A673 (cell line): ENCODE measurements around the gene KRT23. TPM values are rescaled to one million over a fixed set of nuclear protein-coding genes. Genes with fewer than 3 reads are reported as not detected.

Experiments
- BruUV-seq: library from RNA; stranded (reverse); fragments of 400-500 nt; replicated peaks from 2 replicates; lab custom pipeline; 2021; lab: Mats Ljungman, UMichigan
- CTCF ChIA-PET: fragments of 300-600 bp; sonication (Branson Sonifier 250); formaldehyde crosslinking; loops from one replicate; lab custom pipeline; 2022; ENCODE audit warnings: antibody characterized with exemption; lab: Charles Lee
- POLR2A ChIA-PET: fragments of 300-600 bp; sonication (Branson Sonifier 250); formaldehyde crosslinking; loops from one replicate; lab custom pipeline; 2022; ENCODE audit warnings: antibody characterized with exemption; ENCODE audit not compliant: low non-redundant PET; lab: Charles Lee
- DNase-seq: peaks from one replicate; pipeline ENCODE4 v3.0.0-alpha.2; 2015; ENCODE audit warnings: low spot score
- H3K27ac ChIP-seq: fragments of 200-600 bp; sonication (generic); 2 replicates; pipeline ENCODE4 v1.5.1; 2016; ENCODE audit warnings: mixed run types, low read depth, mild to moderate bottlenecking, mixed read lengths, antibody characterized with exemption, low read length; ENCODE audit not compliant: poor library complexity, severe bottlenecking
- H3K27me3 ChIP-seq: fragments of 200-600 bp; sonication (generic); replicated peaks from 2 replicates; pipeline ENCODE4 v1.6.1; 2017; ENCODE audit warnings: mixed run types, low read depth, mild to moderate bottlenecking, mixed read lengths, antibody characterized with exemption, low read length; ENCODE audit not compliant: insufficient read depth, poor library complexity
- H3K36me3 ChIP-seq: fragments of 200-600 bp; sonication (generic); 2 replicates; pipeline ENCODE4 v1.6.1; 2016; ENCODE audit warnings: mixed run types, mild to moderate bottlenecking, mixed read lengths, antibody characterized with exemption, low read length; ENCODE audit not compliant: insufficient read depth, poor library complexity, severe bottlenecking
- H3K4me1 ChIP-seq: fragments of 200-600 bp; sonication (generic); 2 replicates; pipeline ENCODE4 v1.6.1; 2017; ENCODE audit warnings: mixed run types, mild to moderate bottlenecking, mixed read lengths, antibody characterized with exemption, low read length; ENCODE audit not compliant: insufficient read depth, poor library complexity, severe bottlenecking
- H3K4me3 ChIP-seq: fragments of 200-600 bp; sonication (generic); 2 replicates; pipeline ENCODE4 v1.5.1; 2016; ENCODE audit warnings: low read depth, mixed run types, mild to moderate bottlenecking, mixed read lengths, low read length; ENCODE audit not compliant: poor library complexity, severe bottlenecking
- H3K9me3 ChIP-seq: fragments of 200-600 bp; sonication (generic); 2 replicates; pipeline ENCODE4 v1.6.1; 2016; ENCODE audit warnings: mixed run types, low read depth, mild to moderate bottlenecking, mixed read lengths, antibody characterized with exemption, low read length; ENCODE audit not compliant: poor library complexity, severe bottlenecking
- CTCF ChIP-seq: fragments of 300-800, 200-600 bp; sonication (generic); conservative IDR thresholded peaks from 2 replicates; pipeline ENCODE4 v1.5.1; 2017; ENCODE audit warnings: low read depth, mild to moderate bottlenecking, antibody characterized with exemption, low read length, moderate library complexity, mixed read lengths
- EZH2 ChIP-seq: fragments of 200-600 bp; sonication (generic); IDR thresholded peaks from 2 replicates; pipeline ENCODE4 v1.6.1; 2017; ENCODE audit warnings: borderline replicate concordance, low read depth, mild to moderate bottlenecking, mixed read lengths, antibody characterized with exemption, low read length; ENCODE audit not compliant: poor library complexity, severe bottlenecking
- intact Hi-C: fragments of 100-400 bp; cut with micrococcal nuclease; formaldehyde crosslinking; loops from one replicate; pipeline ENCODE4 v1.10.0; 2022; ENCODE audit not compliant: unreplicated experiment
- total RNA-seq: library from RNA; stranded (reverse); gene quantifications from 2 replicates; pipeline ENCODE4 v1.2.3, GENCODE V29; 2021

Gene KRT23
- total RNA-seq, 1 experiment from 2014 or later = not detected

GRCh38 chr17:40962059-40962561 lies 24.7 kb upstream of the KRT23 start:
- BruUV-seq = no TSS peak
- H3K4me3 ChIP-seq = no peak overlapping the region
- H3K27ac ChIP-seq = no peak overlapping the region
- ChIA-PET CTCF (no interaction called here), POLR2A (no interaction called here)
- TF ChIP-seq CTCF = no peak
- no peak for TF ChIP-seq EZH2
- no peaks in the 10 kb centered on the region for H3K4me1 ChIP-seq
- intact Hi-C loops = no loop called here
- H3K9me3 ChIP-seq = no peaks in the 10 kb centered on the region
- H3K27me3 ChIP-seq = no peaks in the 10 kb centered on the region
- DNase-seq = no peak
- H3K36me3 ChIP-seq = no peaks in the 10 kb centered on the region

- no peaks in the 10 kb centered on the region for H3K27me3 ChIP-seq
- H3K27ac ChIP-seq = no peak overlapping the region
- intact Hi-C loops = no loop called here
- POLR2A ChIA-PET = no interaction called here
- H3K36me3 ChIP-seq = no peaks in the 10 kb centered on the region
- H3K4me1 ChIP-seq = no peaks in the 10 kb centered on the region
- TF ChIP-seq EZH2 (no peak), CTCF (no peak)
- BruUV-seq = no TSS peak
- H3K9me3 ChIP-seq = no peaks in the 10 kb centered on the region
- DNase-seq = no peak
- CTCF ChIA-PET = no interaction called here
- no peak overlapping the region for H3K4me3 ChIP-seq
These were observed 24.1 kb upstream of the KRT23 start for GRCh38 chr17:40961591-40961990.

GRCh38 chr17:40960144-40960543 lies 22.7 kb upstream of the KRT23 start:
- no TSS peak for BruUV-seq
- no peak for DNase-seq
- no peak for TF ChIP-seq EZH2
- TF ChIP-seq CTCF = no peak
- CTCF ChIA-PET = no interaction called here
- POLR2A ChIA-PET = no interaction called here
- Histone ChIP-seq H3K4me1 (no peaks in the 10 kb centered on the region), H3K36me3 (no peaks in the 10 kb centered on the region), H3K27ac (no peak overlapping the region), H3K27me3 (no peaks in the 10 kb centered on the region), H3K9me3 (no peaks in the 10 kb centered on the region), H3K4me3 (no peak overlapping the region)
- intact Hi-C loops = no loop called here
